ENCODE data around the gene RUNX1. TPM values are rescaled to one million over a fixed set of nuclear protein-coding genes. Genes with fewer than 3 reads are reported as not detected.

RUNX1 gene
- total RNA-seq, 1 experiment from 2014 or later = 55.2 TPM

- POLR2A ChIA-PET (ENCODE audit: unreplicated experiment) = interaction anchor here (0.6 kb wide), 1 partner anchor 85 kb away, joined by 3 read pairs; no protein-coding TSS in a partner anchor
- ATAC-seq (peak; percentile 77), DNase-seq (peak; percentile 81)
- TF ChIP-seq EZH2phosphoT487 (IDR thresholded peaks at IDR 0.05; ENCODE audit: borderline replicate concordance, low read length) (no peak), EZH2 (IDR thresholded peaks at IDR 0.05; ENCODE audit: low read length, unreplicated experiment) (no peak), CTCF (conservative IDR thresholded peaks at IDR 0.05; ENCODE audit: low read depth, low read length) (no peak)
- peak overlapping the region; percentile 53 for H3K4me2 ChIP-seq (ENCODE audit: low read length)
- CTCF ChIA-PET = no interaction called here
- no peaks in the 10 kb centered on the region for H3K9me3 ChIP-seq (ENCODE audit: low read length)
- H2AFZ ChIP-seq (ENCODE audit: low read length) = peak overlapping the region; percentile 61
- no peaks in the 10 kb centered on the region for H3K27me3 ChIP-seq (ENCODE audit: low read length)
- peak overlapping the region; percentile 71 for H3K27ac ChIP-seq (ENCODE audit: low read length)
- no peak overlapping the region for H3K9ac ChIP-seq (ENCODE audit: low read length)
- no peaks in the 10 kb centered on the region for H3K79me2 ChIP-seq (ENCODE audit: low read length)
- no peaks in the 10 kb centered on the region for H3K9me2 ChIP-seq (replicated peaks; ENCODE audit: low read length)
- BruUV-seq (replicated peaks) = no TSS peak
- intact Hi-C loops (cut with micrococcal nuclease) = loop anchor here (5.0 kb wide), 1 partner anchor 51 kb away; no protein-coding TSS in a partner anchor
- H4K20me1 ChIP-seq (ENCODE audit: low read length) = no peaks in the 10 kb centered on the region
- no peaks in the 10 kb centered on the region for H3F3A ChIP-seq (ENCODE audit: low read length, unreplicated experiment)
- no peaks in the 10 kb centered on the region for H3K36me3 ChIP-seq (ENCODE audit: low read depth, low read length)
- H3K4me1 ChIP-seq (ENCODE audit: insufficient read depth, low read length) = peaks cover 49% of the 10 kb centered on the region
- H3K4me3 ChIP-seq (ENCODE audit: low read length) = no peak overlapping the region
Measured at GRCh38 chr21:35086357-35086756, 37.3 kb upstream of the RUNX1 start.

GRCh38 chr21:35084869-35085268 lies 35.8 kb upstream of the RUNX1 start:
- ATAC-seq (peak; percentile 82), DNase-seq (peak; percentile 95)
- Histone ChIP-seq H3K9ac (ENCODE audit: low read length) (no peak overlapping the region), H3K9me2 (replicated peaks; ENCODE audit: low read length) (no peaks in the 10 kb centered on the region), H2AFZ (ENCODE audit: low read length) (no peak overlapping the region), H3K9me3 (ENCODE audit: low read length) (no peaks in the 10 kb centered on the region), H3K4me1 (ENCODE audit: insufficient read depth, low read length) (peaks cover 49% of the 10 kb centered on the region), H3K4me3 (ENCODE audit: low read length) (no peak overlapping the region), H3K79me2 (ENCODE audit: low read length) (no peaks in the 10 kb centered on the region), H3F3A (ENCODE audit: low read length, unreplicated experiment) (no peaks in the 10 kb centered on the region), H3K36me3 (ENCODE audit: low read depth, low read length) (no peaks in the 10 kb centered on the region), H3K4me2 (ENCODE audit: low read length) (peak overlapping the region; percentile 52), H3K27ac (ENCODE audit: low read length) (peak overlapping the region; percentile 71), H3K27me3 (ENCODE audit: low read length) (no peaks in the 10 kb centered on the region), H4K20me1 (ENCODE audit: low read length) (no peaks in the 10 kb centered on the region)
- ChIA-PET CTCF (no interaction called here), POLR2A (ENCODE audit: unreplicated experiment) (interaction anchor here (0.7 kb wide), 1 partner anchor 37 kb away, joined by 7 read pairs; no protein-coding TSS in a partner anchor)
- intact Hi-C loops (cut with micrococcal nuclease) = loop anchor here (2.0 to 5.0 kb wide), 2 partner anchors 34 to 52 kb away; no protein-coding TSS in a partner anchor
- TF ChIP-seq EZH2phosphoT487 (IDR thresholded peaks at IDR 0.05; ENCODE audit: borderline replicate concordance, low read length) = no peak
- no peak for TF ChIP-seq CTCF (conservative IDR thresholded peaks at IDR 0.05; ENCODE audit: low read depth, low read length)
- TF ChIP-seq EZH2 (IDR thresholded peaks at IDR 0.05; ENCODE audit: low read length, unreplicated experiment) = no peak
- BruUV-seq (replicated peaks) = no TSS peak

- ATAC-seq (no peak), DNase-seq (no peak)
- Histone ChIP-seq H3K4me2 (ENCODE audit: low read length) (no peak overlapping the region), H3K9me2 (replicated peaks; ENCODE audit: low read length) (no peaks in the 10 kb centered on the region), H3F3A (ENCODE audit: low read length, unreplicated experiment) (no peaks in the 10 kb centered on the region), H3K27ac (ENCODE audit: low read length) (no peak overlapping the region), H3K4me3 (ENCODE audit: low read length) (no peak overlapping the region), H3K9ac (ENCODE audit: low read length) (no peak overlapping the region), H4K20me1 (ENCODE audit: low read length) (no peaks in the 10 kb centered on the region), H3K27me3 (ENCODE audit: low read length) (no peaks in the 10 kb centered on the region), H3K9me3 (ENCODE audit: low read length) (no peaks in the 10 kb centered on the region), H3K4me1 (ENCODE audit: insufficient read depth, low read length) (peaks cover 42% of the 10 kb centered on the region), H3K36me3 (ENCODE audit: low read depth, low read length) (no peaks in the 10 kb centered on the region), H3K79me2 (ENCODE audit: low read length) (no peaks in the 10 kb centered on the region), H2AFZ (ENCODE audit: low read length) (no peak overlapping the region)
- no TSS peak for BruUV-seq (replicated peaks)
- ChIA-PET POLR2A (ENCODE audit: unreplicated experiment) (no interaction called here), CTCF (interaction anchor here (0.6 kb wide), 1 partner anchor 173 kb away, joined by 3 read pairs; no protein-coding TSS in a partner anchor)
- no peak for TF ChIP-seq EZH2 (IDR thresholded peaks at IDR 0.05; ENCODE audit: low read length, unreplicated experiment)
- no peak for TF ChIP-seq EZH2phosphoT487 (IDR thresholded peaks at IDR 0.05; ENCODE audit: borderline replicate concordance, low read length)
- TF ChIP-seq CTCF (conservative IDR thresholded peaks at IDR 0.05; ENCODE audit: low read depth, low read length) = no peak
- intact Hi-C loops (cut with micrococcal nuclease) = no loop called here
Measured at GRCh38 chr21:35083246-35083645, 34.1 kb upstream of the RUNX1 start.
